NCI-H2196 treated with DMSO at 0.1 percent for 48 hours (cell line): ENCODE results near the gene RAB13.

Experiments
- DNase-seq: peaks from one replicate; lab custom pipeline; 2025; ENCODE audit not compliant: unreplicated experiment; lab: John Stamatoyannopoulos, UW

RAB13 gene

GRCh38 chr1:153978274-153978909, 7.7 kb downstream of the RAB13 start:
- no peak for DNase-seq

GRCh38 chr1:153977250-153978240, 8.6 kb downstream of the RAB13 start, which contains the start of gene JTB:
TSS of gene JTB (minus strand) at chr1:153977674. CDS start at chr1:153977252, 422 bp downstream.
- peak; percentile 79 for DNase-seq

- DNase-seq, result no peak
Measured at GRCh38 chr1:153976819-153977249, 9.3 kb downstream of the RAB13 start.

- DNase-seq, result no peak
Measured at GRCh38 chr1:153973525-153973924, 12.6 kb downstream of the RAB13 start.

GRCh38 chr1:153973071-153973470, 13.1 kb downstream of the RAB13 start:
- DNase-seq, result no peak

- no peak for DNase-seq
Measured at GRCh38 chr1:153970346-153970745, 15.8 kb downstream of the RAB13 start.

GRCh38 chr1:153968972-153969371, 17.2 kb downstream of the RAB13 start:
- DNase-seq, result no peak

GRCh38 chr1:153968408-153968807, 17.7 kb downstream of the RAB13 start:
- no peak for DNase-seq

GRCh38 chr1:153968000-153968363, 18.2 kb downstream of the RAB13 start:
- DNase-seq, result peak; percentile 43

- peak; percentile 96 for DNase-seq
Measured at GRCh38 chr1:153967107-153967999, 18.8 kb downstream of the RAB13 start, which contains the start of gene CREB3L4. TSS of gene CREB3L4 (plus strand) at chr1:153967902. CDS start at chr1:153968526, 624 bp downstream.

- no peak for DNase-seq
Measured at GRCh38 chr1:153963850-153964331, 22.2 kb downstream of the RAB13 start.

- peak; percentile 94 for DNase-seq
Measured at GRCh38 chr1:153963030-153963849, 22.9 kb downstream of the RAB13 start, which contains the start of gene SLC39A1. TSS of gene SLC39A1 (minus strand) at chr1:153963537. CDS start at chr1:153962715, 822 bp downstream.

- DNase-seq, result no peak
Measured at GRCh38 chr1:153962088-153963029, 23.8 kb downstream of the RAB13 start.

- no peak for DNase-seq
Measured at GRCh38 chr1:153961421-153961820, 24.7 kb downstream of the RAB13 start.

- no peak for DNase-seq
Measured at GRCh38 chr1:153960206-153960605, 25.9 kb downstream of the RAB13 start.

GRCh38 chr1:153959454-153959853, 26.7 kb downstream of the RAB13 start:
- DNase-seq, result no peak

GRCh38 chr1:153958961-153959260, 27.2 kb downstream of the RAB13 start:
- DNase-seq, result no peak

GRCh38 chr1:153958111-153958960, 27.8 kb downstream of the RAB13 start, which contains the start of gene CRTC2:
TSS of gene CRTC2 (minus strand) at chr1:153958612. CDS start at chr1:153958497, 115 bp downstream.
- peak; percentile 98 for DNase-seq
